ENCODE measurements around the gene SCUBE1.

DNA sequence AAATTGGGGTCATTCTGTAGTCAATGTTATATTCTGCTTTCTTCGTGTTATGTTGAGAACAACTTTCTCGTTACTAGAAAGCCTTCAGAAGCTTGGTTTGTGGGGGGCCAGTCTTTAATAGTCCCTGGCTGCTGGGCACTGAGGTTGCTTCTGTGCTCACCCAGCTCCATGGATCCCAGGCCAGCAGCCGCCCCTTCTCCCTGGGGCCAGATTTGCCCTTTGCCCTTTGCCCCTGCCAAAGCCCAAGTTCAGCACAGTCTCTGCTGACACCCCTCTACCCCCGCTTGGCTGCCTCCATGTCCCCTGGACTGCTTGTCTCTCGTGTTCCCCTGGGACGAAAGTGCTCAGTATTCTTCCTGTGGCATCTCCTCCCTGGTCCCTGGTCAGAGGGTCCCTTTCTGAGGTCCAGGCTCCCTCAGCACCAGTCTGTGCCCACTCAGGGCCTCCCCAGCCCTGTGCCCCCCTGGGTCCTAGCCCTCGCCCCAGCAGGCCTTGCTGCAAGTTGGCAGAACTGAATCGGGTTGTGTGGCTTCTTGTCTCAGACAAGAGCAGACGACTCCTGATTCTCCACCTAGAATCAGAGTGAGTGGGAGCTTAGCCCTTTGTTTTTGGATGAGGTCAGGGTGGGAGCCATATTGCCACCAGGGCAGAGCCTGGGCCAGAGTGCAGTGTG, 185.2 kb downstream of the SCUBE1 start:
- TF ChIP-seq, protein P1, sequence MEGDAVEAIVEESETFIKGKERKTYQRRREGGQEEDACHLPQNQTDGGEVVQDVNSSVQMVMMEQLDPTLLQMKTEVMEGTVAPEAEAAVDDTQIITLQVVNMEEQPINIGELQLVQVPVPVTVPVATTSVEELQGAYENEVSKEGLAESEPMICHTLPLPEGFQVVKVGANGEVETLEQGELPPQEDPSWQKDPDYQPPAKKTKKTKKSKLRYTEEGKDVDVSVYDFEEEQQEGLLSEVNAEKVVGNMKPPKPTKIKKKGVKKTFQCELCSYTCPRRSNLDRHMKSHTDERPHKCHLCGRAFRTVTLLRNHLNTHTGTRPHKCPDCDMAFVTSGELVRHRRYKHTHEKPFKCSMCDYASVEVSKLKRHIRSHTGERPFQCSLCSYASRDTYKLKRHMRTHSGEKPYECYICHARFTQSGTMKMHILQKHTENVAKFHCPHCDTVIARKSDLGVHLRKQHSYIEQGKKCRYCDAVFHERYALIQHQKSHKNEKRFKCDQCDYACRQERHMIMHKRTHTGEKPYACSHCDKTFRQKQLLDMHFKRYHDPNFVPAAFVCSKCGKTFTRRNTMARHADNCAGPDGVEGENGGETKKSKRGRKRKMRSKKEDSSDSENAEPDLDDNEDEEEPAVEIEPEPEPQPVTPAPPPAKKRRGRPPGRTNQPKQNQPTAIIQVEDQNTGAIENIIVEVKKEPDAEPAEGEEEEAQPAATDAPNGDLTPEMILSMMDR (IDR thresholded peaks at IDR 0.05; ENCODE audit: poor library complexity): no peak
- TF ChIP-seq EZH2phosphoT487 (IDR thresholded peaks at IDR 0.05; ENCODE audit: low read depth, severe bottlenecking, unreplicated experiment): no peak
